A549 (cell line): ENCODE data around the gene WBP1L.

Experiments
- CTCF ChIP-seq: fragments of >200 bp; sonication (Bioruptor Twin); formaldehyde crosslinking; IDR thresholded peaks from 3 replicates; pipeline ENCODE4 v1.5.1; 2016
- FOSL2 ChIP-seq, 2 experiments: fragments of 450-650 bp in 1 of 2; fragments of >200 bp in 1 of 2; sonication (Bioruptor Twin) in 1 of 2; formaldehyde crosslinking; IDR thresholded peaks; 2 replicates each; pipeline versions ENCODE4 v1.5.0 to v1.6.1; 2016 to 2020; ENCODE audit warnings: mild to moderate bottlenecking in 1 of 2, moderate library complexity in 1 of 2
- HDAC2 ChIP-seq: fragments of 200-600 bp; sonication (generic); IDR thresholded peaks from 2 replicates; pipeline ENCODE4 v1.6.1; 2016
- JUN ChIP-seq, 2 experiments: fragments of >200 bp; sonication (Bioruptor Twin); formaldehyde crosslinking; IDR thresholded peaks; 2 replicates in 1 of 2; 3 replicates in 1 of 2; pipeline ENCODE4 v1.6.1; 2016 to 2017
- KDM1A ChIP-seq: fragments of 200-600 bp; sonication (generic); IDR thresholded peaks from 2 replicates; pipeline ENCODE4 v1.6.1; 2016; ENCODE audit warnings: low read depth, mild to moderate bottlenecking
- MAX ChIP-seq: IDR thresholded peaks from 2 replicates; pipeline ENCODE4 v1.6.1; 2012
- RAD21 ChIP-seq, 2 experiments: fragments of >200 bp in 1 of 2; sonication (Bioruptor Twin) in 1 of 2; formaldehyde crosslinking in 1 of 2; IDR thresholded peaks in 1 of 2; conservative IDR thresholded peaks in 1 of 2; 2 replicates in 1 of 2; 3 replicates in 1 of 2; pipeline ENCODE4 v1.6.1; 2012 to 2018; ENCODE audit warnings: inconsistent platforms in 1 of 2
- RNF2 ChIP-seq: fragments of 200-600 bp; sonication (generic); IDR thresholded peaks from 2 replicates; pipeline ENCODE4 v1.6.1; 2016; ENCODE audit warnings: low read depth, mild to moderate bottlenecking, antibody characterized with exemption, moderate library complexity, borderline replicate concordance

- TF ChIP-seq CTCF (no peak), RAD21 (conservative IDR thresholded peaks at IDR 0.05 in 1 of 2, IDR thresholded peaks at IDR 0.05 in 1 of 2) (no peak), RNF2 (no peak), HDAC2 (no peak), JUN (IDR thresholded peaks at IDR 0.05) (no peak), KDM1A (no peak), MAX (no peak), FOSL2 (IDR thresholded peaks at IDR 0.05) (no peak), FOSL2 (CRISPR knock-in tag; IDR thresholded peaks at IDR 0.05) (no peak)
Observed at GRCh38 chr10:102698894-102699293, 44.9 kb upstream of the WBP1L start.
